GM21381 (cell line): ENCODE measurements around the gene LINC01488.

Source experiments
- ATAC-seq: cut with Tn5 transposase; IDR thresholded peaks from one replicate; pipeline ENCODE4 v1.9.1; 2021; ENCODE audit warnings: mild to moderate bottlenecking, moderate library complexity; ENCODE audit not compliant: unreplicated experiment

Gene LINC01488

GRCh38 chr11:69481393-69481844 lies at the start of gene LINC01488:
Gene LINC01488, plus strand, starts transcription at chr11:69481663.
- no peak for ATAC-seq

- ATAC-seq: no peak
Observed at GRCh38 chr11:69431893-69432738, 49.3 kb upstream of the LINC01488 start.

GRCh38 chr11:69433741-69434140 lies 47.7 kb upstream of the LINC01488 start:
- ATAC-seq: no peak

- no peak for ATAC-seq
Observed at GRCh38 chr11:69434471-69434931, 47.0 kb upstream of the LINC01488 start.

- ATAC-seq: no peak
Observed at GRCh38 chr11:69435161-69435986, 46.1 kb upstream of the LINC01488 start.

- ATAC-seq: no peak
Observed at GRCh38 chr11:69436041-69436982, 45.2 kb upstream of the LINC01488 start.

- ATAC-seq: no peak
Observed at GRCh38 chr11:69437001-69437875, 44.2 kb upstream of the LINC01488 start.

GRCh38 chr11:69437876-69438205 lies 43.6 kb upstream of the LINC01488 start:
- ATAC-seq: no peak

GRCh38 chr11:69438286-69438920 lies 43.1 kb upstream of the LINC01488 start:
- no peak for ATAC-seq

GRCh38 chr11:69439127-69439526 lies 42.3 kb upstream of the LINC01488 start:
- ATAC-seq: no peak

- no peak for ATAC-seq
Observed at GRCh38 chr11:69439651-69440464, 41.6 kb upstream of the LINC01488 start.

GRCh38 chr11:69440876-69441275 lies 40.6 kb upstream of the LINC01488 start:
- no peak for ATAC-seq

- ATAC-seq: no peak
Observed at GRCh38 chr11:69442012-69442806, 39.3 kb upstream of the LINC01488 start.

GRCh38 chr11:69442807-69443137 lies 38.7 kb upstream of the LINC01488 start:
- no peak for ATAC-seq

- peak; percentile 89 for ATAC-seq
Observed at GRCh38 chr11:69443138-69443967, 38.1 kb upstream of the LINC01488 start.

GRCh38 chr11:69443968-69444364 lies 37.5 kb upstream of the LINC01488 start:
- ATAC-seq: no peak
